GM13976 (cell line): ENCODE data around the gene ANKRD34B.

Experiments
- DNase-seq: peaks from one replicate; pipeline ENCODE4 v3.0.0; 2012; ENCODE audit warnings: low spot score
- in situ Hi-C: fragments of 300-500 bp; cut with MboI; formaldehyde crosslinking; loops from one replicate; pipeline ENCODE4 v1.12.0; 2022; ENCODE audit warnings: low sequenced_read_pairs, mixed read lengths, inconsistent platforms; ENCODE audit not compliant: unreplicated experiment
- TF ChIP-seq, protein P1 (sequence below): IDR thresholded peaks from 2 replicates; pipeline ENCODE4 v1.5.1; 2012; ENCODE audit warnings: borderline replicate concordance, mild to moderate bottlenecking; ENCODE audit not compliant: insufficient read depth; ENCODE audit errors: extremely low read depth, missing control alignments, control extremely low read depth

The ANKRD34B gene

DNA sequence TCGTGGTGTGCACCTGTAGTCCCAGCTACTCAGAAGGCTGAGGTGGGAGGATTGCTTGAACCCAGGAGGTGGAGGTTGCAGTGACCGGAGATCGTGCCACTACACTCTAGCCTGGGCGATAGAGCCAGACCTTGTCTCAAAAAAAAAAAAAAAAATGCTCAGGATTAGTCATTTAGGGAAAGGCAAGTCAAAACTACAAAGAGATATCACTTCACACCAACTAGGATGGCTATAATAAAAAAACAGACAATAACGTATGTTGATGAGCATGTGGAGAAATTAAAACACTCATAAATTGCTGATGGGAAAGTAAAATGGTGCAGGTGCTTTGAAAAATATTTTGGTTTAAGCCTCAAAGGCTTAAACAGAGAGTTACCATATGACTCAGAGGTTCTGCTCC, 6.3 kb upstream of the ANKRD34B start:
- in situ Hi-C loops, result no loop called here

DNA sequence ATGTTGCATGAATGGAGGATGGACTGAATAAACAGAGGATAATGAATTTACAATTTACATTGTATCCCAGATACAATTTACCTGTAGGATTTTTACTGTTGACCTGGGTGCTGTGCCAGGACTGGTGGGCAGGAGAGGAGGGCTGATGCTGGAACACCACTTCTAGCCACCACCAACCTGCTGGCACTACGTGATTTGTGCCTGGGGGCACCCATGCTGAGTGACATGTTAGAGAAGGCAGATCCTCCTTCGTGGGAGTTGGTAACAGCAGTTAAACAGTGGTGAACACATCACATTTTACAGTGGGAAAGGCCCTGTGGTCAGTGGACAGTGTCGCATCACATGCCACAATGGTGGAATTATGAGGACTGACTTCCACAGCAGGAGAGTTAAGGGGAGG, 3.0 kb upstream of the ANKRD34B start:
- no peak for DNase-seq
- in situ Hi-C loops, result no loop called here
- TF ChIP-seq, protein P1, sequence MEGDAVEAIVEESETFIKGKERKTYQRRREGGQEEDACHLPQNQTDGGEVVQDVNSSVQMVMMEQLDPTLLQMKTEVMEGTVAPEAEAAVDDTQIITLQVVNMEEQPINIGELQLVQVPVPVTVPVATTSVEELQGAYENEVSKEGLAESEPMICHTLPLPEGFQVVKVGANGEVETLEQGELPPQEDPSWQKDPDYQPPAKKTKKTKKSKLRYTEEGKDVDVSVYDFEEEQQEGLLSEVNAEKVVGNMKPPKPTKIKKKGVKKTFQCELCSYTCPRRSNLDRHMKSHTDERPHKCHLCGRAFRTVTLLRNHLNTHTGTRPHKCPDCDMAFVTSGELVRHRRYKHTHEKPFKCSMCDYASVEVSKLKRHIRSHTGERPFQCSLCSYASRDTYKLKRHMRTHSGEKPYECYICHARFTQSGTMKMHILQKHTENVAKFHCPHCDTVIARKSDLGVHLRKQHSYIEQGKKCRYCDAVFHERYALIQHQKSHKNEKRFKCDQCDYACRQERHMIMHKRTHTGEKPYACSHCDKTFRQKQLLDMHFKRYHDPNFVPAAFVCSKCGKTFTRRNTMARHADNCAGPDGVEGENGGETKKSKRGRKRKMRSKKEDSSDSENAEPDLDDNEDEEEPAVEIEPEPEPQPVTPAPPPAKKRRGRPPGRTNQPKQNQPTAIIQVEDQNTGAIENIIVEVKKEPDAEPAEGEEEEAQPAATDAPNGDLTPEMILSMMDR, result no peak

More for the DNA sequence above, 6.3 kb upstream of the ANKRD34B start:
- TF ChIP-seq, protein P1, result no peak
- DNase-seq, result no peak

DNA sequence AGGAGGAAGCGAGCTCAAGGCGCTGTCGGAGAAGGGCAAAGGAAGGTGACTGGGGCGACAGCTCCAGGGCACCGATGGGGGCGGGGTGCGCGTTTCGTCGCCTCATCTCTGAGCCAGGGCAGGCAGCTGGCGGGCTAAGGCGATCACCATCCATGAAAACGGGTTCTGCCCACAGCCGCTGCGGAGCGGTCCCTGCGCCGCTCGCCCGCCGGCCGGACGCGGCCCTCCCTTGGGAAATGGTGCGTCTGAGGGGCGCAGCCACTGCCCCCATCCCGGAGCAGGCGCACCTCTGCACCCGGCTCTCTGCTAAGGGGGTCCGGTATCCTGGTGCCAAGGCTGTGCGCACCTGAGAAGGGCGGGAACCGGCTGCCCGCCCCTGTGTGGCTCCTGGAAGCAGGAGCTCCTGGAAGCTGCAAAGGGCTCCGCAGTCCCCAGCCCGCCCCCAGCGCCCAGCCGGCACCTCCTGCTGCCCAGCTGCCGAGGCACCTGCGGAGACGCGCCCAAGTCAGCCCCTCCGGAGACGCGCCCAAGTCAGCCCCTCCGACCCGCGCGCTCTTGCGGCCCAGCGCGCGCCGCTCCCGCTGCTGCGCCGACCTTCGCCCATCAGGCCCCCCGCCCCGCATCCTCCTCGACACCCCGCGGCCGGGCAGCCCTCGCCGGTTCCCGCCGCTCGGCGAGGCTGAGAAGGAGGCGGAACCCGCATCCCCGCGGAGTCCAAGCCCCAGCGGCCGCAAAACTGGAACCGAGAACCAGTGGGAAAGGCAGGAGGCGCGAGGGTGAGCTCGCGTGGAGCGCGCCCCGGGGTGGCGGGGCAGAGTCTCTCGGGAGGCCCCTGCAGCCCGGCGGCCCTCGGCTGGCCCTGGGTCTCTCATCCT, 757 bp downstream of the ANKRD34B start:
- peak; percentile 41 for DNase-seq
- TF ChIP-seq, protein P1, result no peak
- in situ Hi-C loops, result no loop called here

DNA sequence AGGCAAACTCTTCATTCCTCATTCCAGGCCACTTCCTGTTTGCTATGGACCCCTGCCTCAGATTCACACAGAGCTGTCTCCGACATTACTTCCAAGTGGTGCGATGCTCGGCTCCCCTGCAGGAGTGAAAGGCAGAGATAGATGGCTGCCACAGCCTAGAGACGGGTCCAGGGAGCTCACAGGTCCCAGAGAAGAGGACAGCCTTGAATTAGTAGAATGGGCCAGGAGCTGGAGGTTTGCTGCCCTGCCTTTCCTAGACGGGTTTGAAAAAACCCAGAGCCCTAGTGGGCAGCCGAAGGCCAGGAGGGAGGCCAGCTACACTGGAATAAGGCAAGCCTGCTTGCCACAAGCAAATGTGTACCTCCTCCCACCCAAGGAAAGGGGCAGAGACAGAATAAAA, 1.8 kb downstream of the ANKRD34B start:
- DNase-seq, result no peak
- TF ChIP-seq, protein P1, result no peak
- in situ Hi-C loops, result no loop called here

DNA sequence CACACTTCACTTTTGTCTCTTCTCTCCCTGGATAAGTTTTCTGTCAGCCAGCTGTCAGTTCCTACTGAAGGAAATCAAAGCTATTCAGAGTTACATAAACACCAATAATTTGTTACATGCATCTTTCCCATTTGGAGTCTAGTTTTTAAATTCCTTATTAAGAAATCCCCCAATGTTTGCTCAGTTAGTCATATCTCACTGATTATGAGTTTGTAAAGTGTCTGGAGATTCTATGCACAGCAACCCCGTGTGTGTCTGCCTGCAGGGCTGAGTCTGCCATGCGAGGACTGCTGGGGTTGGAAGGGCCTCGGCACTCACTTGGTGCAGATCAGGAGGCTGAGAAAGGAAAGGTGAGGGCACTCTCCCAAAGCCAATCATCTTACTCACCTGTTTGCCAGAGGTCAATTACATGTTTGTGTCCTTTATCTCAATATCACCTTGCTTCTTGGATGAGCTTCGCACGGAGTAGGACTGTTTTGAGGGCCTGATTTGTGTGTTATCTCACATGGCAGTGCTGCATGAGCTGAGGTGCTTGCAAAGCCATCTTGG, 3.3 kb downstream of the ANKRD34B start:
- in situ Hi-C loops, result no loop called here
- no peak for DNase-seq
- TF ChIP-seq, protein P1, result no peak

DNA sequence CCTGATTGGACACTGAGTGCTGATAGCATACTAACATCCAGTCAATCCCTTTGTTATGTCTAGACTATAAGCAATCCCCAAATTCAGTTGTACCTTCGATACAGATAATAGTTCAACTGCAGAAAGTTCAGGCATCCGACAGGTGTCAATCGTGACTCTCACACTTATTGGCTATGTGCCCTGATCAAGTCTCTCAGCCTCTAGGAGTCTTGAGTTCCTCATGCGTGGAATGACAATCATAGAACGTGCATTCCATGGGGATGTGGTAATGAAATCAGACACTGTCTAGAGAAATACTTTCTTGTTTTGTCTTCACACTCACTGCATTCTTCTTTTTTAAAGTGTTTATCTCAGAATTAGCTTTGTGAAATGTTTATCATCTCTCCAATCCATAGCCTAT, 4.8 kb downstream of the ANKRD34B start:
- in situ Hi-C loops, result no loop called here
- no peak for DNase-seq
- TF ChIP-seq, protein P1, result no peak

DNA sequence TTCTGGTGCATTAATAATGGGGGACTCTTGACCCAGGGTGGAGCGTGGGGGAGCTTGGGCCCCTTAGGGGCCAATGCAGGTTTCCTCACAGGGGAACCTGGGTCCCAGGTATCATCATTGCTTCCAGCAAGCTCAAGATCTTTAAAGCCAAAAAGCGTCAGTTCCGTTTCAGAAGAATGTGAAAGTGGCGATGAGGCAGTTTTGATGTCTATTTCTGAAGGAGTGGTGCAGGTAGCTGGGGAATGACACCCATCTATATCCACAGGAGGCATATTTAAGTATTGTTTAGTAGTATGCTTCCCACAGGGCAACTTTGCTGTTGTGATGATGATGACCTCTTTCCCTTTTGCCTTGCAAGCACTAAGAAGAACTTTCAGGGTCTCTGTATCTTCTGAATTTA, 10.8 kb downstream of the ANKRD34B start:
- in situ Hi-C loops, result no loop called here
- TF ChIP-seq, protein P1, result no peak
- DNase-seq, result no peak
